ENCODE data around the gene ADCY7.

DNA sequence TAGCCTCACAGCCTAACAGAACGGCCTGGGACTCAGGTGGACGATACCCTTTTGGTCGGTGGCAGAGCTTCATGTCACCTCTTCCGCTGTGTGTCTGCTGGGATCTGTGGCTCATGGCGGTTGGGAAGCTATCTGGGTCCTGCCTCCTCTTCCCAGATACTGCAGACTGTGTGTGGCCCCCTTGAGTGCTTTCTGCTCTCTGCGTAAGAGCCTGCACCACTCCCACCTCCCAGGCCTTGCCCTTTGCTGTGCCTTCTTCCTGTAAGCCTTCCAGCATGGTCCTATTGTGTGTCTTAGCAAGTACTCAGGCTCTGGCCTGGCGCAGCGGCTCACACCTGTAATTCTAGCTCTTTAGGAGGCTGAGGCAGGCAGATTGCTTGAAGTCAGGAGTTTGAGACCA lies 17.5 kb upstream of the ADCY7 start:
- no peak for TF ChIP-seq EZH2 (IDR thresholded peaks at IDR 0.05; ENCODE audit: insufficient read depth, low read length)
- TF ChIP-seq, protein P1, sequence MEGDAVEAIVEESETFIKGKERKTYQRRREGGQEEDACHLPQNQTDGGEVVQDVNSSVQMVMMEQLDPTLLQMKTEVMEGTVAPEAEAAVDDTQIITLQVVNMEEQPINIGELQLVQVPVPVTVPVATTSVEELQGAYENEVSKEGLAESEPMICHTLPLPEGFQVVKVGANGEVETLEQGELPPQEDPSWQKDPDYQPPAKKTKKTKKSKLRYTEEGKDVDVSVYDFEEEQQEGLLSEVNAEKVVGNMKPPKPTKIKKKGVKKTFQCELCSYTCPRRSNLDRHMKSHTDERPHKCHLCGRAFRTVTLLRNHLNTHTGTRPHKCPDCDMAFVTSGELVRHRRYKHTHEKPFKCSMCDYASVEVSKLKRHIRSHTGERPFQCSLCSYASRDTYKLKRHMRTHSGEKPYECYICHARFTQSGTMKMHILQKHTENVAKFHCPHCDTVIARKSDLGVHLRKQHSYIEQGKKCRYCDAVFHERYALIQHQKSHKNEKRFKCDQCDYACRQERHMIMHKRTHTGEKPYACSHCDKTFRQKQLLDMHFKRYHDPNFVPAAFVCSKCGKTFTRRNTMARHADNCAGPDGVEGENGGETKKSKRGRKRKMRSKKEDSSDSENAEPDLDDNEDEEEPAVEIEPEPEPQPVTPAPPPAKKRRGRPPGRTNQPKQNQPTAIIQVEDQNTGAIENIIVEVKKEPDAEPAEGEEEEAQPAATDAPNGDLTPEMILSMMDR (IDR thresholded peaks at IDR 0.05; ENCODE audit: insufficient read depth, low read depth, low read length): no peak
